ENCODE results near the gene RIPK4. TPM values are rescaled to one million over a fixed set of nuclear protein-coding genes. Genes with fewer than 3 reads are reported as not detected.

RIPK4 gene
- total RNA-seq, 5 donors from 2014 or later (not counting 1 experiment from before 2014, with no cell fraction given): 0.30 to 2.1 (median 0.63) TPM

GRCh38 chr21:41802684-41803083, 35.8 kb upstream of the RIPK4 start:
- Mint-ChIP-seq H3K36me3 (peaks cover 45% of the 10 kb centered on the region), H3K4me1 (peaks cover 0 to 4% (median 0%) of the 10 kb centered on the region in 3 donors), H3K27ac (no peak overlapping the region), H3K27me3 (no peaks in the 10 kb centered on the region), H3K4me3 (no peak overlapping the region), H3K9me3 (peaks cover 0 to 6% (median 0%) of the 10 kb centered on the region in 3 donors)
- peaks cover 28 to 48% of the 10 kb centered on the region in 2 donors for H3K36me3 ChIP-seq (ENCODE audit: control insufficient read depth in 2 of 2, extremely low read depth in 1 of 2, insufficient read depth in 1 of 2, low read length in 1 of 2)
- DNase-seq: no peak
- no peak overlapping the region for H3K4me3 ChIP-seq (ENCODE audit: control insufficient read depth in 1 of 2, extremely low read depth in 1 of 2, low read length in 1 of 2)
- POLR2A ChIA-PET: no interaction called here
- 89% methylated on average over 17 of the region's 19 CpGs for WGBS (ENCODE audit: insufficient coverage)
- CTCF ChIA-PET: no interaction called here
- no peaks in the 10 kb centered on the region for H3K27me3 ChIP-seq (replicated peaks in 1 of 2; ENCODE audit: control insufficient read depth in 2 of 2, extremely low read depth in 1 of 2, insufficient read depth in 2 of 2, low read length in 1 of 2)
- H3K27ac ChIP-seq (ENCODE audit: low read length): no peak overlapping the region
- H3K4me1 ChIP-seq (ENCODE audit: control insufficient read depth in 1 of 2, extremely low read depth in 1 of 2, insufficient read depth in 2 of 2, low read length in 2 of 2): no peaks in the 10 kb centered on the region
- H3K9me3 ChIP-seq: no peaks in the 10 kb centered on the region
- no peak for ATAC-seq (replicated peaks in 1 of 4)

DNA sequence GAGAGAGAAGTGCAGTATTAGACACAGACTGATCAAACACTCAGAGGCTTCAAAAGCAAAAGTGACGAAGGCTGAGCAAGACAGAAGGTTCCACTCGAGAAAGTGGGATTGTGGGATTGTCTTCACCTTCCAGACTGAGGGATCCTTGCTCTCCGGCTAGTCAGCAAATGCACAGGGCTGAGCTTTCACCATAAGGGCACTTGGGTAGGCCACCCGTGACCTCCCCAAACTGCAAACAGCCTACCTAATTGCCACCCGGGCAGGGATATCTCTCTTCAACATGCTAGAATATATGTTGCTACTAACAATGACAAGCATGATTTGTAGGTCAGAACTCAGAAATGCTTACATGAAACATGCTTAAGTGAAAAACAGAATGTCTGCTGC, 35.3 kb upstream of the RIPK4 start:
- no peak for DNase-seq
- 83% methylated on average over 1 of the region's 5 CpGs for WGBS (ENCODE audit: insufficient coverage)
- peaks cover 40% of the 10 kb centered on the region for H3K36me3 Mint-ChIP-seq
- H3K36me3 ChIP-seq (ENCODE audit: control insufficient read depth in 2 of 2, extremely low read depth in 1 of 2, insufficient read depth in 1 of 2, low read length in 1 of 2): peaks cover 28 to 47% of the 10 kb centered on the region in 2 donors
- H3K27me3 ChIP-seq (replicated peaks in 1 of 2; ENCODE audit: control insufficient read depth in 2 of 2, extremely low read depth in 1 of 2, insufficient read depth in 2 of 2, low read length in 1 of 2): no peaks in the 10 kb centered on the region
- ATAC-seq (replicated peaks in 1 of 4): no peak
- peaks cover 0 to 6% (median 0%) of the 10 kb centered on the region in 3 donors for H3K9me3 Mint-ChIP-seq
- POLR2A ChIA-PET: no interaction called here
- H3K4me1 Mint-ChIP-seq: peaks cover 0 to 4% (median 0%) of the 10 kb centered on the region in 3 donors
- no peak overlapping the region for H3K27ac ChIP-seq (ENCODE audit: low read length)
- H3K27me3 Mint-ChIP-seq: no peaks in the 10 kb centered on the region
- no peak overlapping the region for H3K4me3 Mint-ChIP-seq
- no peaks in the 10 kb centered on the region for H3K9me3 ChIP-seq
- H3K27ac Mint-ChIP-seq: no peak overlapping the region
- H3K4me1 ChIP-seq (ENCODE audit: control insufficient read depth in 1 of 2, extremely low read depth in 1 of 2, insufficient read depth in 2 of 2, low read length in 2 of 2): no peaks in the 10 kb centered on the region
- CTCF ChIA-PET: no interaction called here
- H3K4me3 ChIP-seq (ENCODE audit: control insufficient read depth in 1 of 2, extremely low read depth in 1 of 2, low read length in 1 of 2): no peak overlapping the region

DNA sequence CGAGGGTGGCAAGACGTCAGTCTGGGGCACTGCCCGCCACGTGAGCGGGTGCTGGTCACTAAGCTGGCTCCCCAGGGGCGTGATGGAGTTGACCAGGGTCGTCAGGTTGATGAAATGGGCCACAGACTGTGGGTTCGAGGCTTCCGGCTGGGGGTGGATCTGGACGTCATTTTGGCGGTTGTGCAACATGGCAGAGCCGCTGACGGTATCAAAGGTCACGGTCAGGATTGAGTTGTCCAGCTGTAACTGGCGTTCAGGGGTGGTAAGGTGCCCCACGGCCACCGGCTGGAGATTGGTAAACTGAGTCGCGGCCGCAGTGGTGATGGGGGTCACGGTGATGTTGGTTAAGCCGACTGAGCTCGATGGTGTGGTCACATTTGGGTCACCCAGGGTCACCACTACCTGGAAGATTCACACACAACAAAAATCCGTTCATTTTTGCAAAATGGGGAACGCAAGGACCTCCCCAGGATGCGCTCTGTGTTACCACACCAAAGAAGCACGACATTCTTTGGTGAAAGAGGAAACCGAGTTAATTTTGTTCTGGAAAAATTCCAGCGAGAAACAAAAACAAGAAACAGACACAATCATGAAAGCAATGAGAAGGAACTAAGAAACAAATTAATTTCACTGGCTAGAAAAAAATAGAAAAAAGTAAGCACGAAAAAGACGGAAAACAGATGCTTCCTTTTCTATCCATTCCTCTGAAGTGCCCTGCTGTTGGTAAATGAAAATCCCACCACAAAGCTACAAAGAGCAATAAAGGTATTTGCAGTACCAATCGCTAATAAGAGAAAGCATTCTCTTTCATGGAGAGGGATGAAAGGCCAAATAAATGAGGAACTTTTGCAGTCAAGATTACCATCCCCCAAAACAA, 34.7 kb upstream of the RIPK4 start:
- H3K36me3 ChIP-seq (ENCODE audit: control insufficient read depth in 2 of 2, extremely low read depth in 1 of 2, insufficient read depth in 1 of 2, low read length in 1 of 2): peaks cover 32 to 47% of the 10 kb centered on the region in 2 donors
- DNase-seq (no peak), ATAC-seq (replicated peaks in 1 of 4) (no peak)
- ChIA-PET CTCF (no interaction called here), POLR2A (no interaction called here)
- H3K9me3 Mint-ChIP-seq: peaks cover 0 to under 1% (median 0%) of the 10 kb centered on the region in 3 donors
- H3K4me3 ChIP-seq (ENCODE audit: control insufficient read depth in 1 of 2, extremely low read depth in 1 of 2, low read length in 1 of 2): no peak overlapping the region
- H3K9me3 ChIP-seq: no peaks in the 10 kb centered on the region
- H3K4me1 Mint-ChIP-seq: no peaks in the 10 kb centered on the region
- H3K27me3 Mint-ChIP-seq: no peaks in the 10 kb centered on the region
- no peak overlapping the region for H3K4me3 Mint-ChIP-seq
- no peak overlapping the region for H3K27ac ChIP-seq (ENCODE audit: low read length)
- H3K27me3 ChIP-seq (replicated peaks in 1 of 2; ENCODE audit: control insufficient read depth in 2 of 2, extremely low read depth in 1 of 2, insufficient read depth in 2 of 2, low read length in 1 of 2): no peaks in the 10 kb centered on the region
- no peaks in the 10 kb centered on the region for H3K4me1 ChIP-seq (ENCODE audit: control insufficient read depth in 1 of 2, extremely low read depth in 1 of 2, insufficient read depth in 2 of 2, low read length in 2 of 2)
- H3K27ac Mint-ChIP-seq: no peak overlapping the region
- 86% methylated on average over 19 of the region's 32 CpGs for WGBS (ENCODE audit: insufficient coverage)
- peaks cover 36% of the 10 kb centered on the region for H3K36me3 Mint-ChIP-seq

- no peak for DNase-seq
- Histone ChIP-seq H3K4me3 (ENCODE audit: control insufficient read depth in 1 of 2, extremely low read depth in 1 of 2, low read length in 1 of 2) (no peak overlapping the region), H3K27me3 (replicated peaks in 1 of 2; ENCODE audit: control insufficient read depth in 2 of 2, extremely low read depth in 1 of 2, insufficient read depth in 2 of 2, low read length in 1 of 2) (no peaks in the 10 kb centered on the region), H3K36me3 (ENCODE audit: control insufficient read depth in 2 of 2, extremely low read depth in 1 of 2, insufficient read depth in 1 of 2, low read length in 1 of 2) (peaks cover 32 to 47% of the 10 kb centered on the region in 2 donors), H3K9me3 (no peaks in the 10 kb centered on the region), H3K4me1 (ENCODE audit: control insufficient read depth in 1 of 2, extremely low read depth in 1 of 2, insufficient read depth in 2 of 2, low read length in 2 of 2) (no peaks in the 10 kb centered on the region), H3K27ac (ENCODE audit: low read length) (no peak overlapping the region)
- ATAC-seq (replicated peaks in 1 of 4): no peak
- Mint-ChIP-seq H3K27ac (no peak overlapping the region), H3K27me3 (no peaks in the 10 kb centered on the region), H3K4me1 (no peaks in the 10 kb centered on the region), H3K36me3 (peaks cover 36% of the 10 kb centered on the region), H3K4me3 (no peak overlapping the region), H3K9me3 (no peaks in the 10 kb centered on the region)
- ChIA-PET POLR2A (no interaction called here), CTCF (no interaction called here)
- 95% methylated on average over 14 of the region's 24 CpGs for WGBS (ENCODE audit: insufficient coverage)
Observed at GRCh38 chr21:41800425-41801320, 33.8 kb upstream of the RIPK4 start.

- Histone ChIP-seq H3K4me3 (ENCODE audit: control insufficient read depth in 1 of 2, extremely low read depth in 1 of 2, low read length in 1 of 2) (no peak overlapping the region), H3K27ac (ENCODE audit: low read length) (no peak overlapping the region), H3K4me1 (ENCODE audit: control insufficient read depth in 1 of 2, extremely low read depth in 1 of 2, insufficient read depth in 2 of 2, low read length in 2 of 2) (no peaks in the 10 kb centered on the region), H3K9me3 (no peaks in the 10 kb centered on the region), H3K36me3 (ENCODE audit: control insufficient read depth in 2 of 2, extremely low read depth in 1 of 2, insufficient read depth in 1 of 2, low read length in 1 of 2) (peaks cover 32 to 47% of the 10 kb centered on the region in 2 donors), H3K27me3 (replicated peaks in 1 of 2; ENCODE audit: control insufficient read depth in 2 of 2, extremely low read depth in 1 of 2, insufficient read depth in 2 of 2, low read length in 1 of 2) (no peaks in the 10 kb centered on the region)
- POLR2A ChIA-PET: no interaction called here
- H3K27ac Mint-ChIP-seq: no peak overlapping the region
- no peak overlapping the region for H3K4me3 Mint-ChIP-seq
- no peak for DNase-seq
- H3K36me3 Mint-ChIP-seq: peaks cover 36% of the 10 kb centered on the region
- H3K4me1 Mint-ChIP-seq: no peaks in the 10 kb centered on the region
- ATAC-seq (replicated peaks in 1 of 4): no peak
- H3K9me3 Mint-ChIP-seq: no peaks in the 10 kb centered on the region
- no peaks in the 10 kb centered on the region for H3K27me3 Mint-ChIP-seq
- WGBS (ENCODE audit: insufficient coverage): 94% methylated on average over 7 of the region's 7 CpGs
- CTCF ChIA-PET: no interaction called here
Observed at GRCh38 chr21:41799763-41800162, 32.9 kb upstream of the RIPK4 start.

DNA sequence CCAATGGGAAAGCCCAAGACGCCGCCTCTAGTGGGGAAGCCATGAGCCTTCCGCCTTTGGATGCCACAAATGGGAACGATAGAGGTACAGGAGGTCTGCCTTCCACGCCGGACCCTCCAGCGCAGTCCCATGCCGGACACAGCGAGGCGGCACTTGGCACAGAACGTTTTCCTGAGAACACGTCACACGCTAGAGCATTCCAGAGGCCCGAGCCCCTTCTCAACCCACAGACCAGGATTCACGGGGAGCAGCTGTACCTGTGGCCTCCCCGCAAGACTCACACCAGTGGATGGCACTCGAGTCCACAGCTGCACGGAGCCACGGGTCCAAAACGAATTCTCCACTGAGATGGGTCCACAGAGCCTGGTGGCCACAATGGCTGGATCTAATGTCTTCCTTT, 31.5 kb upstream of the RIPK4 start:
- POLR2A ChIA-PET: no interaction called here
- CTCF ChIA-PET: no interaction called here
- no peak for ATAC-seq (replicated peaks in 1 of 4)
- DNase-seq: no peak
- WGBS (ENCODE audit: insufficient coverage): 87% methylated on average over 19 of the region's 20 CpGs
- H3K36me3 ChIP-seq (ENCODE audit: control insufficient read depth in 2 of 2, extremely low read depth in 1 of 2, insufficient read depth in 1 of 2, low read length in 1 of 2): peaks cover 22 to 44% of the 10 kb centered on the region in 2 donors
- peaks cover 32% of the 10 kb centered on the region for H3K36me3 Mint-ChIP-seq
- H3K27me3 ChIP-seq (replicated peaks in 1 of 2; ENCODE audit: control insufficient read depth in 2 of 2, extremely low read depth in 1 of 2, insufficient read depth in 2 of 2, low read length in 1 of 2): peaks cover 0 to 2% of the 10 kb centered on the region in 2 experiments
- H3K4me3 ChIP-seq (ENCODE audit: control insufficient read depth in 1 of 2, extremely low read depth in 1 of 2, low read length in 1 of 2): no peak overlapping the region
- H3K4me1 ChIP-seq (ENCODE audit: control insufficient read depth in 1 of 2, extremely low read depth in 1 of 2, insufficient read depth in 2 of 2, low read length in 2 of 2): no peaks in the 10 kb centered on the region
- H3K9me3 Mint-ChIP-seq: peaks cover 0 to 6% (median 5%) of the 10 kb centered on the region in 3 donors
- H3K27ac ChIP-seq (ENCODE audit: low read length): no peak overlapping the region
- no peak overlapping the region for H3K27ac Mint-ChIP-seq
- H3K4me1 Mint-ChIP-seq: no peaks in the 10 kb centered on the region
- no peaks in the 10 kb centered on the region for H3K9me3 ChIP-seq
- H3K4me3 Mint-ChIP-seq: no peak overlapping the region
- peaks cover 2 to 5% of the 10 kb centered on the region in 2 donors for H3K27me3 Mint-ChIP-seq

Data from T-cell (primary cell).